IMR-90 (cell line): Measurements from ENCODE around the gene GTF2H1. TPM values are rescaled to one million over a fixed set of nuclear protein-coding genes. Genes with fewer than 3 reads are reported as not detected.

Experiments
- ATAC-seq: fragments of 200-7000 bp; cut with Tn5 transposase; 2 replicates; pipeline ENCODE4 v1.9.1; 2020; ENCODE audit warnings: low read depth, mild to moderate bottlenecking, moderate library complexity
- BruUV-seq: library from RNA; stranded (reverse); fragments of 400-500 nt; replicated peaks from 2 replicates; lab custom pipeline; 2021; lab: Mats Ljungman, UMichigan
- CTCF ChIA-PET: fragments of 300-600 bp; formaldehyde crosslinking; extraction: SDS; loops from one replicate; lab custom pipeline; 2021; ENCODE audit warnings: antibody characterized with exemption; lab: Yijun Ruan, JAX
- POLR2A ChIA-PET: fragments of 300-600 bp; sonication (Branson Sonifier 250); formaldehyde crosslinking; loops from one replicate; lab custom pipeline; 2022; ENCODE audit warnings: antibody characterized with exemption; ENCODE audit not compliant: unreplicated experiment; lab: Charles Lee
- DNase-seq: peaks from one replicate; pipeline ENCODE4 v3.0.0; 2013
- H2AFZ ChIP-seq: replicated peaks from 2 replicates; pipeline ENCODE3; 2013; ENCODE audit warnings: low read length, mild to moderate bottlenecking; ENCODE audit not compliant: poor library complexity
- H2AK5ac ChIP-seq: 2 replicates; pipeline ENCODE4 v1.6.1; 2013; ENCODE audit warnings: low read depth, low read length, inconsistent platforms
- H2AK9ac ChIP-seq: replicated peaks from 2 replicates; pipeline ENCODE3; 2013; ENCODE audit warnings: mild to moderate bottlenecking, low read depth, low read length, moderate library complexity; ENCODE audit not compliant: poor library complexity
- H2BK120ac ChIP-seq: 2 replicates; pipeline ENCODE4 v1.6.1; 2013; ENCODE audit warnings: low read depth, low read length, inconsistent platforms
- H2BK15ac ChIP-seq: 3 replicates; pipeline ENCODE4 v1.6.1; 2013; ENCODE audit warnings: low read depth, low read length, inconsistent platforms
- H2BK20ac ChIP-seq: 2 replicates; pipeline ENCODE4 v1.6.1; 2013; ENCODE audit warnings: low read depth, mild to moderate bottlenecking, inconsistent platforms, low read length, moderate library complexity
- H2BK5ac ChIP-seq: 2 replicates; pipeline ENCODE4 v1.6.1; 2013; ENCODE audit warnings: mild to moderate bottlenecking, low read depth, low read length, inconsistent platforms; ENCODE audit not compliant: poor library complexity, severe bottlenecking
- H3K14ac ChIP-seq: replicated peaks from 2 replicates; pipeline ENCODE4 v1.6.1; 2013; ENCODE audit warnings: low read depth, low read length, inconsistent platforms
- H3K18ac ChIP-seq: 2 replicates; pipeline ENCODE4 v1.6.1; 2013; ENCODE audit warnings: low read depth, low read length, control low read depth
- H3K23ac ChIP-seq: 2 replicates; pipeline ENCODE4 v1.6.1; 2013; ENCODE audit warnings: low read depth, low read length, inconsistent platforms
- H3K27ac ChIP-seq: 2 replicates; pipeline ENCODE4 v1.5.1; 2013; ENCODE audit warnings: mild to moderate bottlenecking, control low read depth, low read length; ENCODE audit not compliant: insufficient read depth
- H3K27me3 ChIP-seq: 2 replicates; pipeline ENCODE4 v1.6.1; 2013; ENCODE audit warnings: low read length; ENCODE audit not compliant: control insufficient read depth, insufficient read depth
- H3K36me3 ChIP-seq: 2 replicates; pipeline ENCODE4 v1.6.1; 2013; ENCODE audit warnings: low read length, mixed read lengths; ENCODE audit not compliant: control insufficient read depth, insufficient read depth
- H3K4ac ChIP-seq: 2 replicates; pipeline ENCODE4 v1.6.1; 2013; ENCODE audit warnings: low read depth, low read length, inconsistent platforms
- H3K4me1 ChIP-seq: 2 replicates; pipeline ENCODE4 v1.6.1; 2013; ENCODE audit warnings: low read length, mixed read lengths; ENCODE audit not compliant: control insufficient read depth, insufficient read depth
- H3K4me2 ChIP-seq: 2 replicates; pipeline ENCODE4 v1.6.1; 2013; ENCODE audit warnings: low read depth, mild to moderate bottlenecking, control low read depth, low read length, moderate library complexity
- H3K4me3 ChIP-seq: 2 replicates; pipeline ENCODE4 v1.5.1; 2013; ENCODE audit warnings: low read depth, mild to moderate bottlenecking, control low read depth, low read length, moderate library complexity; ENCODE audit not compliant: insufficient read depth
- H3K56ac ChIP-seq: 2 replicates; pipeline ENCODE4 v1.6.1; 2013; ENCODE audit warnings: low read length, inconsistent platforms; ENCODE audit not compliant: insufficient read depth; ENCODE audit errors: extremely low read depth
- H3K79me1 ChIP-seq, 2 experiments: 2 replicates each; pipeline ENCODE4 v1.6.1; 2013; ENCODE audit warnings: low read length in 2 of 2, inconsistent platforms in 1 of 2, low read depth in 1 of 2
- H3K9ac ChIP-seq: 2 replicates; pipeline ENCODE4 v1.6.1; 2013; ENCODE audit warnings: low read depth, low read length, control low read depth
- H3K9me1 ChIP-seq: 2 replicates; pipeline ENCODE4 v1.6.1; 2013; ENCODE audit warnings: low read length, inconsistent platforms; ENCODE audit not compliant: insufficient read depth
- H3K9me3 ChIP-seq: 2 replicates; pipeline ENCODE4 v1.6.1; 2013; ENCODE audit warnings: low read length; ENCODE audit not compliant: control insufficient read depth, insufficient read depth
- H4K20me1 ChIP-seq: 2 replicates; pipeline ENCODE4 v1.6.1; 2013; ENCODE audit warnings: low read length, inconsistent platforms; ENCODE audit not compliant: insufficient read depth
- H4K5ac ChIP-seq: 2 replicates; pipeline ENCODE4 v1.6.1; 2013; ENCODE audit warnings: mild to moderate bottlenecking, low read depth, low read length, control low read depth
- H4K8ac ChIP-seq, 2 experiments: 2 replicates each; pipeline ENCODE4 v1.6.1; 2013; ENCODE audit warnings: low read depth in 2 of 2, low read length in 2 of 2, control low read depth in 1 of 2, inconsistent platforms in 1 of 2
- H4K91ac ChIP-seq: 2 replicates; pipeline ENCODE4 v1.6.1; 2013; ENCODE audit warnings: low read depth, low read length, inconsistent platforms; ENCODE audit not compliant: insufficient read depth
- BHLHE40 ChIP-seq: fragments of 150-350 bp; IDR thresholded peaks from 2 replicates; pipeline ENCODE4 v1.6.1; 2016; ENCODE audit warnings: mild to moderate bottlenecking, low read depth, low read length
- CEBPB ChIP-seq: IDR thresholded peaks from 2 replicates; pipeline ENCODE4 v1.6.1; 2012; ENCODE audit warnings: low read depth, low read length, improper control_type of control experiment
- CHD1 ChIP-seq: IDR thresholded peaks from 2 replicates; pipeline ENCODE4 v1.6.1; 2012; ENCODE audit warnings: low read depth, low read length, improper control_type of control experiment
- FOS ChIP-seq: fragments of 150-350 bp; IDR thresholded peaks from 2 replicates; pipeline ENCODE4 v1.6.1; 2016; ENCODE audit warnings: low read depth, low read length
- MAFK ChIP-seq: IDR thresholded peaks from 2 replicates; pipeline ENCODE4 v1.6.1; 2012; ENCODE audit warnings: low read depth, low read length, improper control_type of control experiment
- MAZ ChIP-seq: IDR thresholded peaks from 2 replicates; pipeline ENCODE4 v1.6.1; 2012; ENCODE audit warnings: low read depth, mild to moderate bottlenecking, low read length, improper control_type of control experiment, moderate library complexity, borderline replicate concordance
- MXI1 ChIP-seq: IDR thresholded peaks from 2 replicates; pipeline ENCODE4 v1.6.1; 2012; ENCODE audit warnings: low read depth, mild to moderate bottlenecking, low read length, moderate library complexity, borderline replicate concordance
- NFE2L2 ChIP-seq: fragments of 150-350 bp; IDR thresholded peaks from 2 replicates; pipeline ENCODE4 v1.6.1; 2016; ENCODE audit warnings: low read depth, mild to moderate bottlenecking, low read length
- POLR2A ChIP-seq: IDR thresholded peaks from 2 replicates; pipeline ENCODE4 v1.6.1; 2012; ENCODE audit warnings: mild to moderate bottlenecking, low read depth, low read length
- RAD21 ChIP-seq: IDR thresholded peaks from 2 replicates; pipeline ENCODE4 v1.6.1; 2012; ENCODE audit warnings: low read length, improper control_type of control experiment
- RCOR1 ChIP-seq: IDR thresholded peaks from 2 replicates; pipeline ENCODE4 v1.6.1; 2012; ENCODE audit warnings: mild to moderate bottlenecking, low read length, improper control_type of control experiment; ENCODE audit not compliant: insufficient replicate concordance
- RFX5 ChIP-seq: IDR thresholded peaks from 2 replicates; pipeline ENCODE4 v1.8.0; 2012; ENCODE audit warnings: low read depth, mild to moderate bottlenecking, low read length, moderate library complexity
- SMC3 ChIP-seq: fragments of 150-350 bp; IDR thresholded peaks from 2 replicates; pipeline ENCODE4 v1.6.1; 2016; ENCODE audit warnings: low read depth, mild to moderate bottlenecking, antibody characterized with exemption, low read length, moderate library complexity
- WGBS, 2 experiments: methylation state at CpG; one replicate each; pipeline versions ENCODE4 v1.1.5 to v1.1.7; 2013; ENCODE audit warnings: missing lambda C conversion rate in 2 of 2; ENCODE audit not compliant: insufficient read length in 1 of 2; ENCODE audit errors: extremely low coverage in 2 of 2; 5-methylcytosine and 5-hydroxymethylcytosine counted together
- dilution Hi-C: fragments of 300-500 bp; cut with HindIII; formaldehyde crosslinking; loops from one replicate; pipeline ENCODE4 v1.14.3; 2018; ENCODE audit warnings: low sequenced_read_pairs; ENCODE audit not compliant: unreplicated experiment
- in situ Hi-C: fragments of 300-500 bp; cut with MboI; formaldehyde crosslinking; loops from 3 replicates; pipeline ENCODE4 v1.14.3; 2019; ENCODE audit warnings: low sequenced_read_pairs, inconsistent platforms, mixed read lengths
- intact Hi-C: fragments of 100-400 bp; cut with micrococcal nuclease; formaldehyde crosslinking; loops from 2 replicates; pipeline ENCODE4 v1.10.0; 2022
- polyA plus RNA-seq, 3 experiments: library from polyadenylated mRNA; depleted of rRNA; stranded (reverse); fragments of >200 nt; gene quantifications; 2 replicates each; pipeline ENCODE4 v1.2.3, GENCODE V29; 2012; ENCODE audit warnings: low replicate concordance in 1 of 3
- total RNA-seq: library from RNA; depleted of rRNA; stranded (reverse); fragments of >200 nt; gene quantifications from 2 replicates; pipeline ENCODE4 v1.2.3, GENCODE V29; 2012
- TF ChIP-seq, protein P1 (sequence below): fragments of 150-350 bp; IDR thresholded peaks from 2 replicates; pipeline ENCODE4 v1.6.1; 2017; ENCODE audit warnings: mild to moderate bottlenecking, antibody characterized with exemption, low read length, low read depth
- TF ChIP-seq, protein P2 (sequence below): fragments of 150-350 bp; IDR thresholded peaks from 2 replicates; pipeline ENCODE4 v1.6.1; 2016; ENCODE audit warnings: low read depth, mild to moderate bottlenecking, low read length, moderate library complexity, borderline replicate concordance
- TF ChIP-seq, protein P3 (sequence below): conservative IDR thresholded peaks from 2 replicates; pipeline ENCODE4 v1.5.1; 2012; ENCODE audit warnings: mild to moderate bottlenecking, low read depth, low read length, improper control_type of control experiment

GTF2H1 gene
- total and polyA plus RNA-seq, 2 of the 4 experiments (the other 2 are of a cell fraction) = 25.0 to 67.0 TPM

DNA sequence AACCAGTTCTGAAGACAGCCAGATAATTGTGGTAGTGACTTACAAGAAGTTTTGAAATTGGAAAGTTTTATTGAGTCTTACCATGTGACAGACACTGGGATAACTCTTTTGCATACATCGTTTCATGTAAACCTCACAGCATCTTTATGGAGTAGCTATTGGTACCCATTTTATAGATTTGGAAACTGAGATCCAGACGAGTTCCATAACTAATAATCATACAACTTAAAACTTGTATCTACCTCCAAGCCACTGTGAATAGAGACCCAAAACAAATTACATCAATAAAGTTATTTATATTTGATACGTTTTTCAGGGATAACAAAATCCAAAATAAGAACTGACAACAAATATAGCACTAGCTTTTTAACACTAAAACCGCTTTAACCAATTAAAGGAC lies 36.3 kb downstream of the GTF2H1 start:
- POLR2A ChIA-PET = no interaction called here
- intact Hi-C loops (no loop called here), in situ Hi-C loops (no loop called here), dilution Hi-C loops (no loop called here)
- Histone ChIP-seq H4K8ac (no peak overlapping the region), H3K56ac (no peak overlapping the region), H3K27me3 (no peaks in the 10 kb centered on the region), H3K4me3 (no peak overlapping the region), H3K4me1 (no peaks in the 10 kb centered on the region), H2AK5ac (no peak overlapping the region), H2BK20ac (no peak overlapping the region), H4K91ac (no peak overlapping the region), H3K4ac (no peak overlapping the region), H2BK5ac (no peak overlapping the region), H2BK120ac (no peak overlapping the region), H3K9ac (no peak overlapping the region), H3K27ac (no peak overlapping the region), H3K36me3 (peaks cover 38% of the 10 kb centered on the region), H2BK15ac (no peak overlapping the region), H3K14ac (no peak overlapping the region), H4K20me1 (no peaks in the 10 kb centered on the region), H2AFZ (no peak overlapping the region), H3K18ac (no peak overlapping the region), H3K4me2 (no peak overlapping the region), H2AK9ac (no peak overlapping the region), H4K5ac (no peak overlapping the region), H3K9me1 (no peaks in the 10 kb centered on the region), H3K23ac (no peak overlapping the region), H3K79me1 (no peaks in the 10 kb centered on the region; a peak in 1 of 4 replicates), H3K9me3 (no peaks in the 10 kb centered on the region)
- TF ChIP-seq, protein P1, sequence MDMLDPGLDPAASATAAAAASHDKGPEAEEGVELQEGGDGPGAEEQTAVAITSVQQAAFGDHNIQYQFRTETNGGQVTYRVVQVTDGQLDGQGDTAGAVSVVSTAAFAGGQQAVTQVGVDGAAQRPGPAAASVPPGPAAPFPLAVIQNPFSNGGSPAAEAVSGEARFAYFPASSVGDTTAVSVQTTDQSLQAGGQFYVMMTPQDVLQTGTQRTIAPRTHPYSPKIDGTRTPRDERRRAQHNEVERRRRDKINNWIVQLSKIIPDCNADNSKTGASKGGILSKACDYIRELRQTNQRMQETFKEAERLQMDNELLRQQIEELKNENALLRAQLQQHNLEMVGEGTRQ = no peak
- TF ChIP-seq CEBPB (no peak), NFE2L2 (no peak), FOS (no peak), MXI1 (no peak), SMC3 (no peak), RCOR1 (no peak), RFX5 (no peak), POLR2A (no peak), MAFK (no peak), BHLHE40 (no peak), RAD21 (no peak), CHD1 (no peak), MAZ (no peak)
- TF ChIP-seq, protein P2, sequence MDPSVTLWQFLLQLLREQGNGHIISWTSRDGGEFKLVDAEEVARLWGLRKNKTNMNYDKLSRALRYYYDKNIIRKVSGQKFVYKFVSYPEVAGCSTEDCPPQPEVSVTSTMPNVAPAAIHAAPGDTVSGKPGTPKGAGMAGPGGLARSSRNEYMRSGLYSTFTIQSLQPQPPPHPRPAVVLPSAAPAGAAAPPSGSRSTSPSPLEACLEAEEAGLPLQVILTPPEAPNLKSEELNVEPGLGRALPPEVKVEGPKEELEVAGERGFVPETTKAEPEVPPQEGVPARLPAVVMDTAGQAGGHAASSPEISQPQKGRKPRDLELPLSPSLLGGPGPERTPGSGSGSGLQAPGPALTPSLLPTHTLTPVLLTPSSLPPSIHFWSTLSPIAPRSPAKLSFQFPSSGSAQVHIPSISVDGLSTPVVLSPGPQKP = no peak
- TF ChIP-seq, protein P3, sequence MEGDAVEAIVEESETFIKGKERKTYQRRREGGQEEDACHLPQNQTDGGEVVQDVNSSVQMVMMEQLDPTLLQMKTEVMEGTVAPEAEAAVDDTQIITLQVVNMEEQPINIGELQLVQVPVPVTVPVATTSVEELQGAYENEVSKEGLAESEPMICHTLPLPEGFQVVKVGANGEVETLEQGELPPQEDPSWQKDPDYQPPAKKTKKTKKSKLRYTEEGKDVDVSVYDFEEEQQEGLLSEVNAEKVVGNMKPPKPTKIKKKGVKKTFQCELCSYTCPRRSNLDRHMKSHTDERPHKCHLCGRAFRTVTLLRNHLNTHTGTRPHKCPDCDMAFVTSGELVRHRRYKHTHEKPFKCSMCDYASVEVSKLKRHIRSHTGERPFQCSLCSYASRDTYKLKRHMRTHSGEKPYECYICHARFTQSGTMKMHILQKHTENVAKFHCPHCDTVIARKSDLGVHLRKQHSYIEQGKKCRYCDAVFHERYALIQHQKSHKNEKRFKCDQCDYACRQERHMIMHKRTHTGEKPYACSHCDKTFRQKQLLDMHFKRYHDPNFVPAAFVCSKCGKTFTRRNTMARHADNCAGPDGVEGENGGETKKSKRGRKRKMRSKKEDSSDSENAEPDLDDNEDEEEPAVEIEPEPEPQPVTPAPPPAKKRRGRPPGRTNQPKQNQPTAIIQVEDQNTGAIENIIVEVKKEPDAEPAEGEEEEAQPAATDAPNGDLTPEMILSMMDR = no peak
- no TSS peak for BruUV-seq
- WGBS, 2 experiments = no CpG with 5 or more reads among the region's 4 CpGs
- CTCF ChIA-PET = no interaction called here
- ATAC-seq (no peak), DNase-seq (no peak)
